Liver (tissue), 9 donors: ENCODE measurements around the gene IKZF3. TPM values are rescaled to one million over a fixed set of nuclear protein-coding genes. Genes with fewer than 3 reads are reported as not detected.

Experiments used
- DNase-seq: peaks from one replicate; pipeline ENCODE4 v3.0.0-alpha.2; 2017; ENCODE audit warnings: low spot score
- H3K27ac ChIP-seq, 2 donors: one replicate each; pipeline ENCODE4 v1.7.0; 2013; ENCODE audit warnings: inconsistent platforms in 2 of 2, low read length in 2 of 2, control low read depth in 1 of 2, low read depth in 1 of 2, mild to moderate bottlenecking in 1 of 2
- H3K27me3 ChIP-seq, 4 donors: one replicate each; pipeline versions ENCODE4 v1.6.1 to v1.7.0; 2013; ENCODE audit warnings: low read length in 3 of 4, inconsistent platforms in 1 of 4, mild to moderate bottlenecking in 1 of 4, moderate library complexity in 1 of 4; ENCODE audit not compliant: control insufficient read depth in 4 of 4, insufficient read depth in 4 of 4
- H3K36me3 ChIP-seq, 4 donors: one replicate each; pipeline versions ENCODE4 v1.6.1 to v1.7.0; 2013; ENCODE audit warnings: low read length in 3 of 4, mild to moderate bottlenecking in 3 of 4, low read depth in 1 of 4, moderate library complexity in 1 of 4; ENCODE audit not compliant: control insufficient read depth in 4 of 4, insufficient read depth in 3 of 4
- H3K4me1 ChIP-seq, 4 donors: one replicate each; pipeline versions ENCODE4 v1.6.1 to v1.7.0; 2013; ENCODE audit warnings: low read length in 3 of 4, mild to moderate bottlenecking in 3 of 4, moderate library complexity in 1 of 4; ENCODE audit not compliant: control insufficient read depth in 4 of 4, insufficient read depth in 4 of 4
- H3K4me3 ChIP-seq, 3 donors: one replicate each; pipeline versions ENCODE4 v1.6.1 to v1.7.0; 2013; ENCODE audit warnings: low read length in 3 of 3, control low read depth in 1 of 3, low read depth in 1 of 3, mild to moderate bottlenecking in 1 of 3
- H3K9ac ChIP-seq, 2 donors: one replicate each; pipeline ENCODE4 v1.7.0; 2013; ENCODE audit warnings: low read length in 2 of 2, mild to moderate bottlenecking in 2 of 2, moderate library complexity in 2 of 2, control low read depth in 1 of 2, low read depth in 1 of 2
- H3K9me3 ChIP-seq, 4 donors: one replicate each; pipeline versions ENCODE4 v1.6.1 to v1.7.0; 2013; ENCODE audit warnings: low read length in 3 of 4; ENCODE audit not compliant: control insufficient read depth in 4 of 4
- ATF3 ChIP-seq: IDR thresholded peaks from 2 replicates; pipeline ENCODE4 v1.6.1; 2016; ENCODE audit warnings: antibody characterized with exemption
- CTCF ChIP-seq: fragments of 150-350 bp; IDR thresholded peaks from 2 replicates; pipeline ENCODE4 v1.5.1; 2017; ENCODE audit warnings: improper control_type of control experiment, low read depth, low read length; ENCODE audit not compliant: missing input control
- FOXA1 ChIP-seq: IDR thresholded peaks from 2 replicates; pipeline ENCODE4 v1.6.1; 2016; ENCODE audit warnings: antibody characterized with exemption
- FOXA2 ChIP-seq: IDR thresholded peaks from 2 replicates; pipeline ENCODE4 v1.6.1; 2016; ENCODE audit warnings: antibody characterized with exemption
- GABPA ChIP-seq, 2 donors: IDR thresholded peaks in 1 of 2; conservative IDR thresholded peaks in 1 of 2; 2 replicates each; pipeline ENCODE4 v1.6.1; 2016; ENCODE audit warnings: antibody characterized with exemption in 2 of 2, mild to moderate bottlenecking in 1 of 2, moderate library complexity in 1 of 2
- HNF4G ChIP-seq: IDR thresholded peaks from 2 replicates; pipeline ENCODE4 v1.6.1; 2016; ENCODE audit warnings: antibody characterized with exemption
- JUND ChIP-seq, 2 donors: IDR thresholded peaks; 2 replicates each; pipeline ENCODE4 v1.6.1; 2016; ENCODE audit warnings: antibody characterized with exemption in 2 of 2
- MAX ChIP-seq: IDR thresholded peaks from 2 replicates; pipeline ENCODE4 v1.6.1; 2016; ENCODE audit warnings: antibody characterized with exemption
- RAD21 ChIP-seq, 2 donors: IDR thresholded peaks; 2 replicates each; pipeline ENCODE4 v1.6.1; 2016; ENCODE audit warnings: antibody characterized with exemption in 2 of 2, mild to moderate bottlenecking in 2 of 2
- REST ChIP-seq: IDR thresholded peaks from 2 replicates; pipeline ENCODE4 v1.6.1; 2016; ENCODE audit warnings: antibody characterized with exemption, mild to moderate bottlenecking
- TAF1 ChIP-seq: conservative IDR thresholded peaks from 2 replicates; pipeline ENCODE4 v1.6.1; 2016; ENCODE audit warnings: antibody characterized with exemption, mild to moderate bottlenecking
- YY1 ChIP-seq: IDR thresholded peaks from 2 replicates; pipeline ENCODE4 v1.6.1; 2016; ENCODE audit warnings: antibody characterized with exemption, mild to moderate bottlenecking
- ZBTB33 ChIP-seq: IDR thresholded peaks from 2 replicates; pipeline ENCODE4 v1.6.1; 2016; ENCODE audit warnings: antibody characterized with exemption
- WGBS: extraction: QIAGEN DNeasy Blood & Tissue Kit; methylation state at CpG from one replicate; pipeline ENCODE4 v1.1.7; 2013; 5-methylcytosine and 5-hydroxymethylcytosine counted together
- polyA plus RNA-seq, 2 donors: library from polyadenylated mRNA; stranded (reverse) in 1 of 2; unstranded in 1 of 2; fragments of 200-250 nt in 1 of 2; fragments of >200 nt in 1 of 2; fragmentation: Nextera tagmentation in 1 of 2; extraction: Ambion mirVana in 1 of 2; gene quantifications; one replicate each; pipeline versions ENCODE4 v1.2.1 to v1.2.3, GENCODE V29; 2013 to 2015
- total RNA-seq, 2 donors: library from RNA; depleted of rRNA; stranded (reverse); fragments of >200 nt; gene quantifications; one replicate each; pipeline ENCODE4 v1.2.3, GENCODE V29; 2014
- donor health status: healthy.
- donor health status: healthy.
- donor health status: healthy.
- donor health status: healthy.
- donor health status: healthy.

Gene IKZF3
- total and polyA plus RNA-seq, 4 donors = 0.32 to 2.3 (median 0.83) TPM

- Histone ChIP-seq H3K36me3 (no peaks in the 10 kb centered on the region), H3K9ac (no peak overlapping the region), H3K27ac (no peak overlapping the region), H3K4me3 (no peak overlapping the region), H3K9me3 (no peaks in the 10 kb centered on the region), H3K4me1 (peaks cover 0 to 6% (median 4%) of the 10 kb centered on the region in 4 donors), H3K27me3 (no peaks in the 10 kb centered on the region)
- no peak for TF ChIP-seq CTCF
- no peak for DNase-seq
Observed at GRCh38 chr17:39816272-39816671, 47.8 kb downstream of the IKZF3 start.

GRCh38 chr17:39814497-39814896 lies 49.6 kb downstream of the IKZF3 start:
- Histone ChIP-seq H3K36me3 (no peaks in the 10 kb centered on the region), H3K27me3 (no peaks in the 10 kb centered on the region), H3K4me1 (peaks cover 0 to 6% (median 4%) of the 10 kb centered on the region in 4 donors), H3K9ac (no peak overlapping the region), H3K9me3 (no peaks in the 10 kb centered on the region), H3K4me3 (no peak overlapping the region), H3K27ac (no peak overlapping the region)
- WGBS = 87% methylated on average over 2 of the region's 2 CpGs
- no peak for TF ChIP-seq YY1
- TF ChIP-seq MAX = no peak
- DNase-seq = no peak

- Histone ChIP-seq H3K27me3 (no peaks in the 10 kb centered on the region), H3K36me3 (no peaks in the 10 kb centered on the region), H3K9ac (no peak overlapping the region), H3K4me3 (no peak overlapping the region), H3K9me3 (no peaks in the 10 kb centered on the region), H3K4me1 (peaks cover 0 to 6% (median 4%) of the 10 kb centered on the region in 4 donors), H3K27ac (no peak overlapping the region)
- WGBS = 85% methylated on average over 11 of the region's 11 CpGs
- DNase-seq = no peak
- TF ChIP-seq FOXA1 = no peak
- no peak for TF ChIP-seq YY1
- no peak for TF ChIP-seq FOXA2
- TF ChIP-seq JUND (IDR thresholded peaks at IDR 0.05) = no peak
- TF ChIP-seq ZBTB33 = no peak
- no peak for TF ChIP-seq REST
- TF ChIP-seq RAD21 (IDR thresholded peaks at IDR 0.05) = no peak
- TF ChIP-seq TAF1 = no peak
- no peak for TF ChIP-seq MAX
- no peak for TF ChIP-seq GABPA (IDR thresholded peaks at IDR 0.05 in 1 of 2, conservative IDR thresholded peaks at IDR 0.05 in 1 of 2)
- no peak for TF ChIP-seq HNF4G
- TF ChIP-seq ATF3 = no peak
Observed at GRCh38 chr17:39813631-39814030, 50.5 kb downstream of the IKZF3 start.
